ENCODE results near the gene NEU1. TPM values are rescaled to one million over a fixed set of nuclear protein-coding genes. Genes with fewer than 3 reads are reported as not detected.
A peak's percentile ranks its signal among the peaks of the same experiment; 100 is the strongest.

The NEU1 gene
- total RNA-seq, 1 donor from 2014 or later: 22.2 TPM

GRCh38 chr6:31886541-31886991 lies 23.9 kb upstream of the NEU1 start:
- Mint-ChIP-seq H3K4me3 (no peak overlapping the region), H3K27me3 (no peaks in the 10 kb centered on the region), H3K4me1 (peaks cover 3% of the 10 kb centered on the region), H3K27ac (no peak overlapping the region), H3K9me3 (no peaks in the 10 kb centered on the region), H3K36me3 (ENCODE audit: low read depth) (peaks cover 48% of the 10 kb centered on the region)
- intact Hi-C loops (cut with micrococcal nuclease): no loop called here
- DNase-seq: no peak

GRCh38 chr6:31884528-31885035 lies 22.0 kb upstream of the NEU1 start:
- Mint-ChIP-seq H3K27me3 (no peaks in the 10 kb centered on the region), H3K36me3 (ENCODE audit: low read depth) (peaks cover 52% of the 10 kb centered on the region), H3K9me3 (no peaks in the 10 kb centered on the region), H3K27ac (no peak overlapping the region), H3K4me1 (peaks cover 3% of the 10 kb centered on the region), H3K4me3 (no peak overlapping the region)
- intact Hi-C loops (cut with micrococcal nuclease): no loop called here
- no peak for DNase-seq

GRCh38 chr6:31883676-31884075 lies 21.1 kb upstream of the NEU1 start:
- no peak for DNase-seq
- Mint-ChIP-seq H3K27ac (no peak overlapping the region), H3K4me1 (no peaks in the 10 kb centered on the region), H3K36me3 (ENCODE audit: low read depth) (peaks cover 50% of the 10 kb centered on the region), H3K4me3 (no peak overlapping the region), H3K27me3 (no peaks in the 10 kb centered on the region), H3K9me3 (no peaks in the 10 kb centered on the region)
- intact Hi-C loops (cut with micrococcal nuclease): no loop called here

GRCh38 chr6:31882344-31882743 lies 19.7 kb upstream of the NEU1 start:
- peaks cover 45% of the 10 kb centered on the region for H3K36me3 Mint-ChIP-seq (ENCODE audit: low read depth)
- H3K27me3 Mint-ChIP-seq: no peaks in the 10 kb centered on the region
- H3K4me1 Mint-ChIP-seq: no peaks in the 10 kb centered on the region

GRCh38 chr6:31881136-31881859 lies 18.7 kb upstream of the NEU1 start:
- Mint-ChIP-seq H3K27ac (peak overlapping the region; percentile 45), H3K4me1 (no peaks in the 10 kb centered on the region), H3K36me3 (ENCODE audit: low read depth) (peaks cover 44% of the 10 kb centered on the region), H3K27me3 (no peaks in the 10 kb centered on the region), H3K4me3 (no peak overlapping the region), H3K9me3 (no peaks in the 10 kb centered on the region)
- intact Hi-C loops (cut with micrococcal nuclease): no loop called here
- no peak for DNase-seq

More at GRCh38 chr6:31882344-31882743, 19.7 kb upstream of the NEU1 start:
- Mint-ChIP-seq H3K27ac (no peak overlapping the region), H3K4me3 (no peak overlapping the region), H3K9me3 (no peaks in the 10 kb centered on the region)
- intact Hi-C loops (cut with micrococcal nuclease): no loop called here
- DNase-seq: no peak

GRCh38 chr6:31880616-31881015 lies 18.0 kb upstream of the NEU1 start:
- Mint-ChIP-seq H3K4me1 (no peaks in the 10 kb centered on the region), H3K27me3 (no peaks in the 10 kb centered on the region), H3K27ac (no peak overlapping the region), H3K36me3 (ENCODE audit: low read depth) (peaks cover 38% of the 10 kb centered on the region), H3K4me3 (no peak overlapping the region), H3K9me3 (no peaks in the 10 kb centered on the region)
- intact Hi-C loops (cut with micrococcal nuclease): no loop called here
- DNase-seq: no peak

GRCh38 chr6:31879901-31880300 lies 17.3 kb upstream of the NEU1 start:
- no peak overlapping the region for H3K27ac Mint-ChIP-seq
- DNase-seq: no peak

GRCh38 chr6:31879143-31879542 lies 16.5 kb upstream of the NEU1 start:
- Mint-ChIP-seq H3K27ac (no peak overlapping the region), H3K27me3 (no peaks in the 10 kb centered on the region), H3K4me3 (no peak overlapping the region), H3K36me3 (ENCODE audit: low read depth) (peaks cover 31% of the 10 kb centered on the region), H3K4me1 (peaks cover 2% of the 10 kb centered on the region), H3K9me3 (no peaks in the 10 kb centered on the region)
- no peak for DNase-seq
- intact Hi-C loops (cut with micrococcal nuclease): no loop called here

More at GRCh38 chr6:31879901-31880300, 17.3 kb upstream of the NEU1 start:
- peaks cover 33% of the 10 kb centered on the region for H3K36me3 Mint-ChIP-seq (ENCODE audit: low read depth)
- H3K27me3 Mint-ChIP-seq: no peaks in the 10 kb centered on the region
- H3K4me1 Mint-ChIP-seq: no peaks in the 10 kb centered on the region
- intact Hi-C loops (cut with micrococcal nuclease): no loop called here
- no peak overlapping the region for H3K4me3 Mint-ChIP-seq
- no peaks in the 10 kb centered on the region for H3K9me3 Mint-ChIP-seq

- H3K4me3 Mint-ChIP-seq: no peak within 1 kb of the TSS
- intact Hi-C loops (cut with micrococcal nuclease): no loop called here
- no peak within 1 kb of the TSS for H3K27ac Mint-ChIP-seq
These were observed 16.1 kb upstream of the NEU1 start, which contains the start of gene SLC44A4 for GRCh38 chr6:31878726-31879125. Gene SLC44A4 (minus strand): TSS chr6:31878997. CDS start chr6:31878980, 17 bp downstream.

GRCh38 chr6:31878222-31878621 lies 15.6 kb upstream of the NEU1 start:
- intact Hi-C loops (cut with micrococcal nuclease): no loop called here
- no peak for DNase-seq
- no peak overlapping the region for H3K27ac Mint-ChIP-seq
- H3K27me3 Mint-ChIP-seq: no peaks in the 10 kb centered on the region
- H3K4me3 Mint-ChIP-seq: no peak overlapping the region
- peaks cover 2% of the 10 kb centered on the region for H3K4me1 Mint-ChIP-seq
- no peaks in the 10 kb centered on the region for H3K9me3 Mint-ChIP-seq
- peaks cover 28% of the 10 kb centered on the region for H3K36me3 Mint-ChIP-seq (ENCODE audit: low read depth)

More at GRCh38 chr6:31878726-31879125, 16.1 kb upstream of the NEU1 start, which contains the start of gene SLC44A4:
- Mint-ChIP-seq H3K36me3 (ENCODE audit: low read depth) (peaks cover 29% of the 10 kb centered on the region), H3K9me3 (no peaks in the 10 kb centered on the region), H3K27me3 (no peaks in the 10 kb centered on the region), H3K4me1 (peaks cover 2% of the 10 kb centered on the region)
- no peak for DNase-seq

GRCh38 chr6:31877651-31878161 lies 15.1 kb upstream of the NEU1 start:
- DNase-seq: no peak
- H3K27ac Mint-ChIP-seq: no peak overlapping the region
- no peaks in the 10 kb centered on the region for H3K9me3 Mint-ChIP-seq
- H3K4me3 Mint-ChIP-seq: no peak overlapping the region
- peaks cover 24% of the 10 kb centered on the region for H3K36me3 Mint-ChIP-seq (ENCODE audit: low read depth)
- intact Hi-C loops (cut with micrococcal nuclease): no loop called here
- H3K4me1 Mint-ChIP-seq: peaks cover 2% of the 10 kb centered on the region
- no peaks in the 10 kb centered on the region for H3K27me3 Mint-ChIP-seq

- Mint-ChIP-seq H3K9me3 (no peaks in the 10 kb centered on the region), H3K4me3 (no peak overlapping the region), H3K27ac (no peak overlapping the region), H3K36me3 (ENCODE audit: low read depth) (peaks cover 20% of the 10 kb centered on the region), H3K27me3 (no peaks in the 10 kb centered on the region), H3K4me1 (peaks cover 2% of the 10 kb centered on the region)
- intact Hi-C loops (cut with micrococcal nuclease): no loop called here
- no peak for DNase-seq
These were observed 14.6 kb upstream of the NEU1 start for GRCh38 chr6:31877125-31877650.

GRCh38 chr6:31876357-31876756 lies 13.7 kb upstream of the NEU1 start:
- Mint-ChIP-seq H3K27me3 (peaks cover 2% of the 10 kb centered on the region), H3K4me3 (no peak overlapping the region), H3K27ac (no peak overlapping the region), H3K4me1 (peaks cover 2% of the 10 kb centered on the region), H3K9me3 (no peaks in the 10 kb centered on the region), H3K36me3 (ENCODE audit: low read depth) (peaks cover 14% of the 10 kb centered on the region)
- intact Hi-C loops (cut with micrococcal nuclease): no loop called here
- DNase-seq: no peak

GRCh38 chr6:31875877-31876276 lies 13.3 kb upstream of the NEU1 start:
- peaks cover 6% of the 10 kb centered on the region for H3K4me1 Mint-ChIP-seq
- intact Hi-C loops (cut with micrococcal nuclease): no loop called here
- H3K9me3 Mint-ChIP-seq: no peaks in the 10 kb centered on the region
- H3K36me3 Mint-ChIP-seq (ENCODE audit: low read depth): peaks cover 9% of the 10 kb centered on the region
- peaks cover 2% of the 10 kb centered on the region for H3K27me3 Mint-ChIP-seq
- H3K27ac Mint-ChIP-seq: no peak overlapping the region
- no peak for DNase-seq
- no peak overlapping the region for H3K4me3 Mint-ChIP-seq
